Kidney glomerular epithelial cell (primary cell): ENCODE measurements around the gene CACNB4.
A peak's percentile ranks its signal among the peaks of the same experiment; 100 is the strongest.
"Not testable (repeated sequence)": the region's sequence is repeated elsewhere in the genome, so short reads cannot be mapped to it uniquely, and the experiment has no call there.

Experiments used
- DNase-seq: peaks from one replicate; lab custom pipeline; 2025; lab: John Stamatoyannopoulos, UW

CACNB4 gene

GRCh38 chr2:151945186-151945585 lies 153.7 kb downstream of the CACNB4 start:
- no peak for DNase-seq

DNA sequence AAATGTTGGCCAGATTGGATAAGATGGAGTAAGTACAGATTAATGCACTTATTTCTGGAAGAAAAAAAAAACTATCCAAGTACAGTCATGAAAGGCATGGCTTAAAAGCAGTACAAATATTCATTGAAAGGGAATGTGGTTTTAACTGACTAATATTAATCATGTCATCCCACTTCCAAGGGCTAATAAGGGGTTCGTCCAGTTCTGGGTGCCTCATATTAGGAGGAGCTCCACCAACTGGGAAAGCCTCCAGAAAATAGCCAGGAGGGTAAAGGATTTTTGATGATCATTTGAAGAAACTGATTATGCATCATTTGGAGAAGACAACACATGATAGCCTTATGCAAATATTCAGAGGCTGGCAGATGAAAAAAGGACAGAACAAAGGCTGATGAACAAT lies 155.4 kb downstream of the CACNB4 start:
- no peak for DNase-seq

- DNase-seq, result not testable (repeated sequence)
Observed at GRCh38 chr2:151942540-151943205, 156.2 kb downstream of the CACNB4 start.

GRCh38 chr2:151937966-151938365 lies 160.9 kb downstream of the CACNB4 start:
- DNase-seq, result no peak

DNA sequence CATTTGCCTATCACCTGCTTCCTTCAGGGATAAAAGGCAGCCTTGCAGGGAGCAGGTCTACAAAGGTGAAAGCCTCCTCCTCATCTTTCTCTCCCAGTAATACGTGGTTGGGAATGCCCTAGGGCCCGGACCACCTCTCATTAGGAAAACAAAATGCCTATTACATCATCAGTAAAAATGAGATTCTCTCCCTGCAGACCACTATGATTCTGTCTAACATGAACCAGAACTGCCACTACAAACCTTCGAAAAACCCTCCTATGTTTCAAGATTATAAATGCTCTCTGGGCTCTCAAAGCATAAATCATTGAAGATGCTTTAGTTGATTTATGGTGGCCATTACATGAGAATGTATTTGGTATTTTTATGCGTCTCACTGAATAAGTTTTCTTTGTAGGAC lies 162.2 kb downstream of the CACNB4 start:
- no peak for DNase-seq

GRCh38 chr2:151933266-151933804 lies 165.5 kb downstream of the CACNB4 start:
- no peak for DNase-seq

DNA sequence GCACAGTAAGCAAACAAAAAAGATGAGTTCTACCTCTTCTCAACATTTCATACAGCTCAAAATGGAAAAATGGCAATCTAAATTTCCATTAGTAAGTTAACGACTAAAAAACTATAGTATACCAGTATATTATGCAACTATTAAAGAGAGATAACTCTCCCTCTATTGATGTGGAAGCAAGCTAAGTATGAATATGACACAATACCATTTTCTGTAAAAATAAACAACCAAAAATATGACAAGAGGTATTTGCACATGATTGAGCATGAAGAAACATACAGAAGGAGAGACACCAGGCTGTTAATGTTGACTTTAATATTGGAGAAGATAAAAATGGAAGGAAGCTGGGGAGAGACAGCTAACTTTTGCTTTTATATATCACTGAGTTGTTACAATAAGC lies 167.1 kb downstream of the CACNB4 start:
- DNase-seq, result no peak

- DNase-seq, result no peak
Observed at GRCh38 chr2:151931030-151931611, 167.7 kb downstream of the CACNB4 start.

GRCh38 chr2:151930042-151930441 lies 168.8 kb downstream of the CACNB4 start:
- no peak for DNase-seq

GRCh38 chr2:151928380-151928779 lies 170.5 kb downstream of the CACNB4 start:
- no peak for DNase-seq

GRCh38 chr2:151927501-151928221 lies 171.2 kb downstream of the CACNB4 start:
- no peak for DNase-seq

DNA sequence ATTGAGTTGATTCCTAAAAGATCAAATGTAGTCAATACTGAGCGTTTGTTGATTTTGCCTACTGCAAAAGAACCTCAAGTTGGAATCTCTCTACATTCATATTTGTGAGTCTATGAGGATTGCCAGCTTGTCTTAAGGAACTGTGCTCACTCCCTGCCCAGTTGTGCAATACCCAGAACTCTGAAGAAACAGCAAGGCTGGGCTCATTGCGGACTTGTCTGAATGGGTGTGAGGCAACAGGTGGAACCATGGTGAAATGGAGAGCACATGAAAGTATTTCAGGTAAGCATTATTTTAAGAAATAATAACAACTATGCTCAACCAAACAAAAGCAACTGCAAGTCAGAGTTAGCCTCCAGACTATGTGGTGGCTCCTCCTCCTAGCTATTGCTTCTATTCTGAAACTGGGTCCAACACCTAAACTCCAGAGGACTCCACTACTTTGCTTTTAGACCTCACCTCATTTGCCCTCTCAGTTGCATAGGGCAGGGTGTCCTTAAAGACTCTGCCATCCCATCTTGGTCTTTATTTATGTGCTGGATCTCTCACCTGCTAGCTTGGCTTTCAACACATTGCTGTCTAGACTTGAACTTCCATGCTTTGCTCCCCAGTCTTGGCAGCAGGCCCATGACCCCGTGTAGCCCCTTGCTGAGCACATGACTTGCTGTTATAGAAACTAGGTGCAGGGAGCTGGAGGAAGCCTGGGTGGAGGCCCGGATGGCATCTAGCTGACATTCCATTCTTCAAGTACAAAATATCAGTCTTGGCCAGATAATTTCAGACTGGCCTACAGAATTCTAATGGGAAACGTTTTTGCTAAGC lies 175.8 kb downstream of the CACNB4 start:
- DNase-seq, result peak; percentile 2

GRCh38 chr2:151919786-151920185 lies 179.1 kb downstream of the CACNB4 start:
- no peak for DNase-seq

DNA sequence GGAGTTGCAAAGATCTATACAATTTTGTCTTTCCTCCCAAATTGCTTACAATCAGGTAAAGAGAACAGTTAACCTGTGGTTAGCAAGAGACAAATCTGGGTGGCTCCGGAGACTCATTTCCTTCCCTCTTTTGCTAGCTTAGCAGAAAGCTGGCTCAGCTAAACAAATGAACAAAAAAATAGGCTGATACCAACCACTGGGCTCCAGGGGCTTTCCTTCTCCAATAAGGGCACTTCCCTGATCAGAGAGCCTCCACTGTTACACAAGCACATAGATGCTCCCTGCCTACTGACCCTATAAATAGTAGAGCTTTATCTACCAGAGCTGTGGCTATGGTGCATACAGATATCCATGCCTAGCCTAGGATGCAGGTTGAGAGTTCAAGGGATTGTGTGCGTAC lies 180.5 kb downstream of the CACNB4 start:
- no peak for DNase-seq

- DNase-seq, result no peak
Observed at GRCh38 chr2:151916632-151917031, 182.2 kb downstream of the CACNB4 start.

- not testable (repeated sequence) for DNase-seq
Observed at GRCh38 chr2:151915629-151916025, 183.2 kb downstream of the CACNB4 start.

GRCh38 chr2:151914989-151915628 lies 183.7 kb downstream of the CACNB4 start:
- no peak for DNase-seq

- DNase-seq, result no peak
Observed at GRCh38 chr2:151908204-151908882, 190.5 kb downstream of the CACNB4 start.

- DNase-seq, result no peak
Observed at GRCh38 chr2:151907286-151908203, 191.3 kb downstream of the CACNB4 start.

DNA sequence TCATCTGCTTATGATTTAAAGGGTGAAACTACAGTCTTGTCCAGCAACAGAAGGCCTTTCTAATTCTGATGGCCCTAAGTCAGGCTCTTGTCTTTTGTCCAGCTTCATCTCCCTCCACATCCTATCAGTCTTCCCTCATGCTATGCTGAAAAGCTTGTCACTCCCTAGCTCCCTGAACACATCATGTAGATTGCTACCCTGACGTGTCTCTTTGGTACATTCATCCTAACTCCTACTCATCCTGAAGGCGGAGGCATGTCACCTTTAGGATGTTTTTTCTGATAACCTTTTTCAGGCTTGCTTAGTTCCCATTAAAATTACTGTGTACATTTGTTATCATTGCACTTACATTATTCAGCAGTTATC lies 192.2 kb downstream of the CACNB4 start:
- no peak for DNase-seq
